ENCODE results near the gene PRKCZ. TPM values are rescaled to one million over a fixed set of nuclear protein-coding genes. Genes with fewer than 3 reads are reported as not detected.

PRKCZ gene
- polyA plus RNA-seq, 1 of the 3 experiments (the other 2 are of a cell fraction) = 24.2 TPM

DNA sequence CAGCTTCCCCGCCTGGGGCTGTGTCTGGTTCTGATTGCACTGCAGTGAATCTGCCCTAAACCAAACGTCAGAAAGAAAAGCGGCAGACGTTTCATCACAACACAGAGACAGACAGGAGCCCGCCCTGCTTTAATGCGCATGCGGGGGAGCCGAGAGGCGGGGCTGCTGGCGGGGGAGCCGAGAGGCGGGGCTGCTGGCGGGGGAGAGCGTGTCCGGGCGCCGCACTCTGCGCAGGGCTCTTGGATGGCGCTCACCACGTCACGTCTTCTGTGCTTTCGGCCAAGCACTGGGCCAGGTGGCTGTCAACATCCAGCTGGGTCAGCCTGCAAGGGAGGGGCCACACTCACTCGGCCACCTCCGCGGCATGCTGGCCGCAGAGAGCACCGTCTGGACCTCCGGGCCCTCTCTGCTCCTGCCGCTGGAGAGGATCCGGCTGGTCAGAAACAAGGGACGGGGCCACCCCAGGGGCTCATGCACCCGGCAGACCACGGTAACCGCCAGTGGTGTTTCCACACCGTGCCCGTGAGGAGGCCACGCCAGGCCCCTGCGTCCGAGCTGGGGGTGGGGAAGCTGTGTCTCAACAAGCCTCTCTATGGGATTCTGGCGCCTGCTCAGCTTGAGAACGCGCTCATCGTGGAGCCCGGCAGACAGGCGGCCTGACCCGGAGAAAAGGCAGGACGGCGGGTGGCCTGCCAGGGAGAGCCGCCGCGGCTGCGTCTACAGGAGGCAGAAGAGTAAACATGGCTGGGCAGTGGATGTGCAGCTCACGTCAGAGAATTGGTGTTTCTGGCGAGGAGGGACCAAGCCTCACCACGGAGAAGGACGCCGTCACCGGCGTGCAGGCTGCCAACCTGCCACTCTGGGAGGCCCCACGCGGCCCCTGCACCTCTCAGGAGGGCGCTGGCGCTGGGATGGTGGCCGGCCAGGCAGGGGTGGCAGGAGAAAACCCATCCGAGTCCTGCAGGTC is 139.5 kb downstream of the PRKCZ start:
- peak overlapping the region; percentile 83 for H3K4me2 ChIP-seq
- H2AFZ ChIP-seq (ENCODE audit: low read depth) = peak overlapping the region; percentile 87; the same call in 1 of the 2 replicates
- peaks cover 4% of the 10 kb centered on the region for H3F3A ChIP-seq (replicated peaks; ENCODE audit: insufficient read depth)
- peak; percentile 83 for TF ChIP-seq NRF1 (IDR thresholded peaks at IDR 0.05; ENCODE audit: low read depth, low read length)
- TF ChIP-seq FOXM1 (IDR thresholded peaks at IDR 0.05; ENCODE audit: low read depth) = no peak
- TF ChIP-seq EP300 (IDR thresholded peaks at IDR 0.05; ENCODE audit: borderline replicate concordance in 1 of 2, low read depth in 1 of 2, low read length in 1 of 2) = peak in 1 of 2 experiments; percentile 57; a peak in 2 of 4 replicates
- 0 out of 2 replicates have a peak, but pooled peaks have one; percentile 39 for TF ChIP-seq RFX5 (IDR thresholded peaks at IDR 0.05; ENCODE audit: low read length)
- no peak for TF ChIP-seq MEF2A (IDR thresholded peaks at IDR 0.05; ENCODE audit: borderline replicate concordance, low read depth)
- TF ChIP-seq MXI1 (IDR thresholded peaks at IDR 0.05; ENCODE audit: low read depth, low read length) = peak; percentile 96
- TF ChIP-seq ELF1 (IDR thresholded peaks at IDR 0.05) = no peak
- 0 out of 2 replicates have a peak, but pooled peaks have one; percentile 14 for TF ChIP-seq TAF1 (IDR thresholded peaks at IDR 0.05; ENCODE audit: borderline replicate concordance, low read depth, low read length)
- peak; percentile 67 for TF ChIP-seq POLR2AphosphoS5 (IDR thresholded peaks at IDR 0.05; ENCODE audit: low read depth, low read length)
- TF ChIP-seq, protein P1, sequence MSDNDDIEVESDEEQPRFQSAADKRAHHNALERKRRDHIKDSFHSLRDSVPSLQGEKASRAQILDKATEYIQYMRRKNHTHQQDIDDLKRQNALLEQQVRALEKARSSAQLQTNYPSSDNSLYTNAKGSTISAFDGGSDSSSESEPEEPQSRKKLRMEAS (IDR thresholded peaks at IDR 0.05; ENCODE audit: low read depth) = no peak; the same call in none of the 2 replicates
- TF ChIP-seq JUND (IDR thresholded peaks at IDR 0.05) = no peak
- TF ChIP-seq NFIC (IDR thresholded peaks at IDR 0.05; ENCODE audit: borderline replicate concordance) = no peak
- TF ChIP-seq EZH2phosphoT487 (IDR thresholded peaks at IDR 0.05; ENCODE audit: borderline replicate concordance, low read depth) = no peak
- peak; percentile 26 for TF ChIP-seq CHD2 (IDR thresholded peaks at IDR 0.05; ENCODE audit: low read length, partially characterized antibody)
- TF ChIP-seq GATA2 (CRISPR knock-in tag; IDR thresholded peaks at IDR 0.05) = no peak
- TF ChIP-seq, protein P2, sequence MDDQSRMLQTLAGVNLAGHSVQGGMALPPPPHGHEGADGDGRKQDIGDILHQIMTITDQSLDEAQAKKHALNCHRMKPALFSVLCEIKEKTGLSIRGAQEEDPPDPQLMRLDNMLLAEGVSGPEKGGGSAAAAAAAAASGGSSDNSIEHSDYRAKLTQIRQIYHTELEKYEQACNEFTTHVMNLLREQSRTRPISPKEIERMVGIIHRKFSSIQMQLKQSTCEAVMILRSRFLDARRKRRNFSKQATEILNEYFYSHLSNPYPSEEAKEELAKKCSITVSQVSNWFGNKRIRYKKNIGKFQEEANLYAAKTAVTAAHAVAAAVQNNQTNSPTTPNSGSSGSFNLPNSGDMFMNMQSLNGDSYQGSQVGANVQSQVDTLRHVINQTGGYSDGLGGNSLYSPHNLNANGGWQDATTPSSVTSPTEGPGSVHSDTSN (IDR thresholded peaks at IDR 0.05) = peak; percentile 62
- no peak for TF ChIP-seq SMC3 (IDR thresholded peaks at IDR 0.05; ENCODE audit: low read depth, low read length)
- TF ChIP-seq, protein P3, sequence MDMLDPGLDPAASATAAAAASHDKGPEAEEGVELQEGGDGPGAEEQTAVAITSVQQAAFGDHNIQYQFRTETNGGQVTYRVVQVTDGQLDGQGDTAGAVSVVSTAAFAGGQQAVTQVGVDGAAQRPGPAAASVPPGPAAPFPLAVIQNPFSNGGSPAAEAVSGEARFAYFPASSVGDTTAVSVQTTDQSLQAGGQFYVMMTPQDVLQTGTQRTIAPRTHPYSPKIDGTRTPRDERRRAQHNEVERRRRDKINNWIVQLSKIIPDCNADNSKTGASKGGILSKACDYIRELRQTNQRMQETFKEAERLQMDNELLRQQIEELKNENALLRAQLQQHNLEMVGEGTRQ (IDR thresholded peaks at IDR 0.05; ENCODE audit: borderline replicate concordance, low read depth, low read length) = no peak
- TF ChIP-seq RCOR1 (IDR thresholded peaks at IDR 0.05; ENCODE audit: low read length) = no peak; the same call in none of the 2 replicates
- TF ChIP-seq, protein P4, sequence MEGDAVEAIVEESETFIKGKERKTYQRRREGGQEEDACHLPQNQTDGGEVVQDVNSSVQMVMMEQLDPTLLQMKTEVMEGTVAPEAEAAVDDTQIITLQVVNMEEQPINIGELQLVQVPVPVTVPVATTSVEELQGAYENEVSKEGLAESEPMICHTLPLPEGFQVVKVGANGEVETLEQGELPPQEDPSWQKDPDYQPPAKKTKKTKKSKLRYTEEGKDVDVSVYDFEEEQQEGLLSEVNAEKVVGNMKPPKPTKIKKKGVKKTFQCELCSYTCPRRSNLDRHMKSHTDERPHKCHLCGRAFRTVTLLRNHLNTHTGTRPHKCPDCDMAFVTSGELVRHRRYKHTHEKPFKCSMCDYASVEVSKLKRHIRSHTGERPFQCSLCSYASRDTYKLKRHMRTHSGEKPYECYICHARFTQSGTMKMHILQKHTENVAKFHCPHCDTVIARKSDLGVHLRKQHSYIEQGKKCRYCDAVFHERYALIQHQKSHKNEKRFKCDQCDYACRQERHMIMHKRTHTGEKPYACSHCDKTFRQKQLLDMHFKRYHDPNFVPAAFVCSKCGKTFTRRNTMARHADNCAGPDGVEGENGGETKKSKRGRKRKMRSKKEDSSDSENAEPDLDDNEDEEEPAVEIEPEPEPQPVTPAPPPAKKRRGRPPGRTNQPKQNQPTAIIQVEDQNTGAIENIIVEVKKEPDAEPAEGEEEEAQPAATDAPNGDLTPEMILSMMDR (IDR thresholded peaks at IDR 0.05) = no peak
- TF ChIP-seq YY1 (IDR thresholded peaks at IDR 0.05; ENCODE audit: low read depth) = no peak
- TF ChIP-seq, protein P5, sequence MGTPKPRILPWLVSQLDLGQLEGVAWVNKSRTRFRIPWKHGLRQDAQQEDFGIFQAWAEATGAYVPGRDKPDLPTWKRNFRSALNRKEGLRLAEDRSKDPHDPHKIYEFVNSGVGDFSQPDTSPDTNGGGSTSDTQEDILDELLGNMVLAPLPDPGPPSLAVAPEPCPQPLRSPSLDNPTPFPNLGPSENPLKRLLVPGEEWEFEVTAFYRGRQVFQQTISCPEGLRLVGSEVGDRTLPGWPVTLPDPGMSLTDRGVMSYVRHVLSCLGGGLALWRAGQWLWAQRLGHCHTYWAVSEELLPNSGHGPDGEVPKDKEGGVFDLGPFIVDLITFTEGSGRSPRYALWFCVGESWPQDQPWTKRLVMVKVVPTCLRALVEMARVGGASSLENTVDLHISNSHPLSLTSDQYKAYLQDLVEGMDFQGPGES (IDR thresholded peaks at IDR 0.05; ENCODE audit: low read depth, low read length) = no peak
- TF ChIP-seq, protein P6, sequence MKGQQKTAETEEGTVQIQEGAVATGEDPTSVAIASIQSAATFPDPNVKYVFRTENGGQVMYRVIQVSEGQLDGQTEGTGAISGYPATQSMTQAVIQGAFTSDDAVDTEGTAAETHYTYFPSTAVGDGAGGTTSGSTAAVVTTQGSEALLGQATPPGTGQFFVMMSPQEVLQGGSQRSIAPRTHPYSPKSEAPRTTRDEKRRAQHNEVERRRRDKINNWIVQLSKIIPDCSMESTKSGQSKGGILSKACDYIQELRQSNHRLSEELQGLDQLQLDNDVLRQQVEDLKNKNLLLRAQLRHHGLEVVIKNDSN (IDR thresholded peaks at IDR 0.05; ENCODE audit: borderline replicate concordance, low read depth) = no peak
- TF ChIP-seq TEAD4 (IDR thresholded peaks at IDR 0.05; ENCODE audit: borderline replicate concordance, insufficient read depth) = no peak
- TF ChIP-seq SIN3A (IDR thresholded peaks at IDR 0.05; ENCODE audit: borderline replicate concordance, low read depth, low read length) = peak; percentile 94; the same call in 1 of the 2 replicates
- peak overlapping the region; percentile 43 for H3K9ac ChIP-seq
- peaks cover 46% of the 10 kb centered on the region for H3K79me2 ChIP-seq (ENCODE audit: insufficient read depth)
- H4K20me1 ChIP-seq (ENCODE audit: insufficient read depth) = no peaks in the 10 kb centered on the region
- H3K9me3 ChIP-seq = no peaks in the 10 kb centered on the region
- DNase-seq = peak; percentile 94
- H3K4me3 ChIP-seq (ENCODE audit: low read depth in 2 of 2, low read length in 1 of 2) = peak overlapping the region; percentile 40 to 58
- POLR2A ChIA-PET = interaction anchor here (0.6 to 1.6 kb wide), 5 partner anchors 10 to 281 kb away, joined by 3 to 5 read pairs (median 3); no protein-coding TSS in a partner anchor
- H3K27ac ChIP-seq (ENCODE audit: low read depth in 2 of 2, low read length in 1 of 2) = peak overlapping the region; percentile 66 to 93
- CTCF ChIA-PET = interaction anchor here (0.7 to 7.2 kb wide), 6 partner anchors 15 to 196 kb away, joined by 3 to 53 read pairs (median 3); no protein-coding TSS in a partner anchor
- H3K27me3 ChIP-seq (ENCODE audit: insufficient read depth) = no peaks in the 10 kb centered on the region
- 29% methylated on average over 18 of the region's 65 CpGs for WGBS (ENCODE audit: low lambda C conversion rate)
- peaks cover 0 to 26% of the 10 kb centered on the region in 2 experiments for H3K36me3 ChIP-seq (replicated peaks in 1 of 2; ENCODE audit: control insufficient read depth in 1 of 2, insufficient read depth in 2 of 2, low read length in 1 of 2)
- H3K9me2 ChIP-seq = no peaks in the 10 kb centered on the region
- peaks cover 0 to 38% of the 10 kb centered on the region in 2 experiments; a peak in 1 of 4 replicates for H3K4me1 ChIP-seq (ENCODE audit: control insufficient read depth in 1 of 2, insufficient read depth in 2 of 2, low read depth in 1 of 2, low read length in 1 of 2)

All from SK-N-SH (cell line).